SK-N-SH (cell line): ENCODE measurements around the gene PPP1R9A. TPM values are rescaled to one million over a fixed set of nuclear protein-coding genes. Genes with fewer than 3 reads are reported as not detected.

ENCODE experiments used
- CTCF ChIA-PET: fragments of 300-600, 350-600 bp; formaldehyde crosslinking; extraction: SDS; loops from one replicate; lab custom pipeline; 2021; lab: Yijun Ruan, JAX
- POLR2A ChIA-PET: fragments of 350-600 bp; sonication (Branson Sonifier 250); formaldehyde crosslinking; extraction: SDS; loops from one replicate; lab custom pipeline; 2020; ENCODE audit warnings: antibody characterized with exemption, inconsistent platforms; lab: Yijun Ruan, JAX
- DNase-seq: peaks from one replicate; pipeline ENCODE4 v3.0.0; 2012
- H2AFZ ChIP-seq: fragments of 200-600 bp; sonication (generic); 2 replicates; pipeline ENCODE4 v1.8.1; 2016; ENCODE audit warnings: antibody characterized with exemption, mild to moderate bottlenecking, low read depth
- H3F3A ChIP-seq: fragments of 200-600 bp; sonication (generic); replicated peaks from 2 replicates; pipeline ENCODE3; 2016; ENCODE audit warnings: antibody characterized with exemption, mild to moderate bottlenecking; ENCODE audit not compliant: insufficient read depth
- H3K27ac ChIP-seq, 2 experiments: fragments of 200-500 bp in 1 of 2; fragments of 200-600 bp in 1 of 2; sonication (Bioruptor generic) in 1 of 2; sonication (generic), shearing (Covaris generic) in 1 of 2; 2 replicates each; pipeline versions ENCODE4 v1.5.1 to v1.6.1; 2014 to 2016; ENCODE audit warnings: low read depth in 2 of 2, inconsistent platforms in 1 of 2, low read length in 1 of 2, mild to moderate bottlenecking in 1 of 2, mixed read lengths in 1 of 2
- H3K27me3 ChIP-seq: fragments of 200-600 bp; sonication (generic), shearing (Covaris generic); 2 replicates; pipeline ENCODE4 v1.6.1; 2016; ENCODE audit warnings: mixed run types; ENCODE audit not compliant: insufficient read depth
- H3K36me3 ChIP-seq, 2 experiments: fragments of 200-500 bp in 1 of 2; fragments of 200-600 bp in 1 of 2; sonication (Bioruptor generic) in 1 of 2; sonication (generic) in 1 of 2; replicated peaks in 1 of 2; 2 replicates each; pipeline versions ENCODE3 to v1.5.1; 2014 to 2016; ENCODE audit warnings: low read length in 1 of 2, mild to moderate bottlenecking in 1 of 2; ENCODE audit not compliant: insufficient read depth in 2 of 2, control insufficient read depth in 1 of 2
- H3K4me1 ChIP-seq, 2 experiments: fragments of 200-500 bp in 1 of 2; fragments of 200-600 bp in 1 of 2; sonication (Bioruptor generic) in 1 of 2; sonication (generic), shearing (Covaris generic) in 1 of 2; 2 replicates each; pipeline versions ENCODE4 v1.5.1 to v1.6.1; 2014 to 2016; ENCODE audit warnings: low read depth in 1 of 2, low read length in 1 of 2, mixed run types in 1 of 2; ENCODE audit not compliant: insufficient read depth in 2 of 2, control insufficient read depth in 1 of 2
- H3K4me2 ChIP-seq: fragments of 200-600 bp; sonication (generic), shearing (Covaris generic); 2 replicates; pipeline ENCODE4 v1.6.1; 2017; ENCODE audit warnings: mixed run types
- H3K4me3 ChIP-seq, 2 experiments: fragments of 200-500 bp in 1 of 2; fragments of 200-600 bp in 1 of 2; sonication (Bioruptor generic) in 1 of 2; sonication (generic), shearing (Covaris generic) in 1 of 2; 2 replicates each; pipeline versions ENCODE4 v1.5.1 to v1.8.1; 2014 to 2016; ENCODE audit warnings: low read depth in 2 of 2, inconsistent platforms in 1 of 2, low read length in 1 of 2, mild to moderate bottlenecking in 1 of 2, mixed read lengths in 1 of 2, moderate library complexity in 1 of 2
- H3K79me2 ChIP-seq: fragments of 200-600 bp; sonication (generic); 2 replicates; pipeline ENCODE4 v1.8.1; 2017; ENCODE audit warnings: mild to moderate bottlenecking; ENCODE audit not compliant: insufficient read depth
- H3K9ac ChIP-seq: fragments of 200-600 bp; sonication (generic); 2 replicates; pipeline ENCODE4 v1.6.1; 2017; ENCODE audit warnings: mixed run types
- H3K9me2 ChIP-seq: fragments of 200-600 bp; sonication (generic); 2 replicates; pipeline ENCODE4 v1.6.1; 2017; ENCODE audit warnings: mixed run types
- H3K9me3 ChIP-seq: fragments of 200-600 bp; sonication (generic); 2 replicates; pipeline ENCODE4 v1.6.1; 2017; ENCODE audit warnings: mixed run types, mild to moderate bottlenecking, moderate library complexity
- H4K20me1 ChIP-seq: fragments of 200-600 bp; sonication (generic); 2 replicates; pipeline ENCODE4 v1.6.1; 2017; ENCODE audit warnings: mild to moderate bottlenecking, mixed run types; ENCODE audit not compliant: insufficient read depth
- EZH2phosphoT487 ChIP-seq: fragments of 200-600 bp; sonication (generic); IDR thresholded peaks from 2 replicates; pipeline ENCODE4 v1.6.1; 2017; ENCODE audit warnings: low read depth, mixed run types, mild to moderate bottlenecking, antibody characterized with exemption, moderate library complexity, borderline replicate concordance
- FOXM1 ChIP-seq: IDR thresholded peaks from 2 replicates; pipeline ENCODE4 v1.4.0; 2012; ENCODE audit warnings: low read depth, mild to moderate bottlenecking
- NRF1 ChIP-seq: IDR thresholded peaks from 2 replicates; pipeline ENCODE4 v1.6.1; 2012; ENCODE audit warnings: low read depth, mild to moderate bottlenecking, low read length
- PBX3 ChIP-seq: IDR thresholded peaks from 2 replicates; pipeline ENCODE4; 2012
- POLR2AphosphoS5 ChIP-seq: IDR thresholded peaks from 2 replicates; pipeline ENCODE4 v1.6.1; 2012; ENCODE audit warnings: low read depth, low read length
- RAD21 ChIP-seq: IDR thresholded peaks from 2 replicates; pipeline ENCODE4 v1.6.1; 2012; ENCODE audit warnings: mild to moderate bottlenecking, low read length
- RCOR1 ChIP-seq: fragments of 150-350 bp; IDR thresholded peaks from 2 replicates; pipeline ENCODE4 v1.6.1; 2017; ENCODE audit warnings: antibody characterized with exemption, low read length
- RFX5 ChIP-seq: IDR thresholded peaks from 2 replicates; pipeline ENCODE4 v1.6.1; 2012; ENCODE audit warnings: mild to moderate bottlenecking, improper control_type of control experiment, low read length
- TAF1 ChIP-seq: IDR thresholded peaks from 2 replicates; pipeline ENCODE4 v1.6.1; 2012; ENCODE audit warnings: low read depth, mild to moderate bottlenecking, low read length, moderate library complexity, borderline replicate concordance
- TCF12 ChIP-seq: IDR thresholded peaks from 2 replicates; pipeline ENCODE4 v1.4.0; 2012
- TEAD4 ChIP-seq: IDR thresholded peaks from 2 replicates; pipeline ENCODE4 v1.4.0; 2012; ENCODE audit warnings: mild to moderate bottlenecking, borderline replicate concordance; ENCODE audit not compliant: insufficient read depth
- YY1 ChIP-seq: IDR thresholded peaks from 2 replicates; pipeline ENCODE4 v1.4.0; 2012; ENCODE audit warnings: low read depth, mild to moderate bottlenecking
- WGBS: methylation state at CpG from one replicate; pipeline ENCODE4 v1.1.6; 2017; ENCODE audit warnings: low lambda C conversion rate; 5-methylcytosine and 5-hydroxymethylcytosine counted together
- polyA plus RNA-seq, 3 experiments: library from polyadenylated mRNA; depleted of rRNA; stranded (reverse); fragments of >200 nt; gene quantifications; 2 replicates each; pipeline ENCODE4 v1.2.3, GENCODE V29; 2012
- TF ChIP-seq, protein P1 (sequence below): fragments of 150-350 bp; IDR thresholded peaks from 2 replicates; pipeline ENCODE4 v1.6.1; 2017; ENCODE audit warnings: antibody characterized with exemption, low read length, low read depth, borderline replicate concordance
- TF ChIP-seq, protein P2 (sequence below): IDR thresholded peaks from 2 replicates; pipeline ENCODE4 v1.6.1; 2012; ENCODE audit warnings: mild to moderate bottlenecking, low read depth, low read length, moderate library complexity

Gene PPP1R9A
- polyA plus RNA-seq, 1 of the 3 experiments (the other 2 are of a cell fraction), result 0.30 TPM

GRCh38 chr7:94980418-94981142, 73.2 kb downstream of the PPP1R9A start:
- Histone ChIP-seq H3K36me3 (no peaks in the 10 kb centered on the region), H3K4me1 (no peaks in the 10 kb centered on the region), H4K20me1 (no peaks in the 10 kb centered on the region), H3K4me2 (no peak overlapping the region), H3K9me3 (no peaks in the 10 kb centered on the region), H3K79me2 (no peaks in the 10 kb centered on the region), H3K9ac (no peak overlapping the region), H3K9me2 (no peaks in the 10 kb centered on the region), H3F3A (no peaks in the 10 kb centered on the region), H2AFZ (no peak overlapping the region), H3K4me3 (no peak overlapping the region), H3K27ac (no peak overlapping the region), H3K27me3 (no peaks in the 10 kb centered on the region)
- ChIA-PET POLR2A (no interaction called here), CTCF (interaction anchor here (0.8 kb wide), 1 partner anchor 14 kb away, joined by 3 read pairs; no protein-coding TSS in a partner anchor)
- TF ChIP-seq PBX3, result no peak
- TF ChIP-seq FOXM1, result no peak
- TF ChIP-seq YY1, result no peak
- no peak for TF ChIP-seq RFX5
- no peak for TF ChIP-seq TCF12
- TF ChIP-seq, protein P1, sequence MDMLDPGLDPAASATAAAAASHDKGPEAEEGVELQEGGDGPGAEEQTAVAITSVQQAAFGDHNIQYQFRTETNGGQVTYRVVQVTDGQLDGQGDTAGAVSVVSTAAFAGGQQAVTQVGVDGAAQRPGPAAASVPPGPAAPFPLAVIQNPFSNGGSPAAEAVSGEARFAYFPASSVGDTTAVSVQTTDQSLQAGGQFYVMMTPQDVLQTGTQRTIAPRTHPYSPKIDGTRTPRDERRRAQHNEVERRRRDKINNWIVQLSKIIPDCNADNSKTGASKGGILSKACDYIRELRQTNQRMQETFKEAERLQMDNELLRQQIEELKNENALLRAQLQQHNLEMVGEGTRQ, result no peak
- no peak for TF ChIP-seq TEAD4
- TF ChIP-seq EZH2phosphoT487, result no peak
- TF ChIP-seq, protein P2, sequence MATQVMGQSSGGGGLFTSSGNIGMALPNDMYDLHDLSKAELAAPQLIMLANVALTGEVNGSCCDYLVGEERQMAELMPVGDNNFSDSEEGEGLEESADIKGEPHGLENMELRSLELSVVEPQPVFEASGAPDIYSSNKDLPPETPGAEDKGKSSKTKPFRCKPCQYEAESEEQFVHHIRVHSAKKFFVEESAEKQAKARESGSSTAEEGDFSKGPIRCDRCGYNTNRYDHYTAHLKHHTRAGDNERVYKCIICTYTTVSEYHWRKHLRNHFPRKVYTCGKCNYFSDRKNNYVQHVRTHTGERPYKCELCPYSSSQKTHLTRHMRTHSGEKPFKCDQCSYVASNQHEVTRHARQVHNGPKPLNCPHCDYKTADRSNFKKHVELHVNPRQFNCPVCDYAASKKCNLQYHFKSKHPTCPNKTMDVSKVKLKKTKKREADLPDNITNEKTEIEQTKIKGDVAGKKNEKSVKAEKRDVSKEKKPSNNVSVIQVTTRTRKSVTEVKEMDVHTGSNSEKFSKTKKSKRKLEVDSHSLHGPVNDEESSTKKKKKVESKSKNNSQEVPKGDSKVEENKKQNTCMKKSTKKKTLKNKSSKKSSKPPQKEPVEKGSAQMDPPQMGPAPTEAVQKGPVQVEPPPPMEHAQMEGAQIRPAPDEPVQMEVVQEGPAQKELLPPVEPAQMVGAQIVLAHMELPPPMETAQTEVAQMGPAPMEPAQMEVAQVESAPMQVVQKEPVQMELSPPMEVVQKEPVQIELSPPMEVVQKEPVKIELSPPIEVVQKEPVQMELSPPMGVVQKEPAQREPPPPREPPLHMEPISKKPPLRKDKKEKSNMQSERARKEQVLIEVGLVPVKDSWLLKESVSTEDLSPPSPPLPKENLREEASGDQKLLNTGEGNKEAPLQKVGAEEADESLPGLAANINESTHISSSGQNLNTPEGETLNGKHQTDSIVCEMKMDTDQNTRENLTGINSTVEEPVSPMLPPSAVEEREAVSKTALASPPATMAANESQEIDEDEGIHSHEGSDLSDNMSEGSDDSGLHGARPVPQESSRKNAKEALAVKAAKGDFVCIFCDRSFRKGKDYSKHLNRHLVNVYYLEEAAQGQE, result no peak
- no peak for TF ChIP-seq RCOR1
- no peak for TF ChIP-seq RAD21
- no peak for TF ChIP-seq TAF1
- no peak for TF ChIP-seq POLR2AphosphoS5
- no peak for TF ChIP-seq NRF1
- DNase-seq, result no peak
- WGBS, result 59% methylated on average over 6 of the region's 6 CpGs
